Coronary artery (tissue), 2 donors: Measurements from ENCODE around the gene EML1.

Source experiments
- DNase-seq: peaks from one replicate; pipeline ENCODE4 v3.0.0-alpha.2; 2017; ENCODE audit warnings: low spot score
- H3K27ac ChIP-seq, 2 donors: fragments of 200-600 bp; sonication (generic); one replicate each; pipeline ENCODE4 v1.5.1; 2016 to 2019
- H3K4me3 ChIP-seq: fragments of 200-600 bp; sonication (generic); 2 replicates; pipeline ENCODE4 v1.5.1; 2016; ENCODE audit warnings: mild to moderate bottlenecking, moderate library complexity
- CTCF ChIP-seq: fragments of 200-600 bp; sonication (generic); IDR thresholded peaks from one replicate; pipeline ENCODE4 v1.5.1; 2019; ENCODE audit warnings: antibody characterized with exemption

Gene EML1

GRCh38 chr14:99929601-99930000 lies 136.4 kb downstream of the EML1 start:
- DNase-seq = no peak
- no peak for TF ChIP-seq CTCF

GRCh38 chr14:99930420-99931274 lies 137.4 kb downstream of the EML1 start:
- TF ChIP-seq CTCF = no peak
- no peak overlapping the region for H3K4me3 ChIP-seq
- DNase-seq = no peak
- no peak overlapping the region for H3K27ac ChIP-seq

More at GRCh38 chr14:99929601-99930000, 136.4 kb downstream of the EML1 start:
- Histone ChIP-seq H3K4me3 (no peak overlapping the region), H3K27ac (no peak overlapping the region)

GRCh38 chr14:99931308-99931707 lies 138.1 kb downstream of the EML1 start:
- no peak overlapping the region for H3K27ac ChIP-seq
- no peak for DNase-seq
- no peak for TF ChIP-seq CTCF
- no peak overlapping the region for H3K4me3 ChIP-seq

GRCh38 chr14:99936056-99936455 lies 142.8 kb downstream of the EML1 start:
- Histone ChIP-seq H3K27ac (no peak overlapping the region), H3K4me3 (no peak overlapping the region)
- no peak for TF ChIP-seq CTCF
- no peak for DNase-seq

- Histone ChIP-seq H3K4me3 (no peak overlapping the region), H3K27ac (no peak overlapping the region)
- TF ChIP-seq CTCF = no peak
- DNase-seq = no peak
These were observed 143.7 kb downstream of the EML1 start for GRCh38 chr14:99936738-99937474.

- H3K4me3 ChIP-seq = no peak overlapping the region
- no peak overlapping the region for H3K27ac ChIP-seq
- DNase-seq = no peak
- TF ChIP-seq CTCF = no peak
These were observed 144.4 kb downstream of the EML1 start for GRCh38 chr14:99937475-99938244.
